ENCODE results near the gene LRRC34. TPM values are rescaled to one million over a fixed set of nuclear protein-coding genes. Genes with fewer than 3 reads are reported as not detected.

Gene LRRC34
- 0.76 and 3.1 TPM in 2 replicates for total RNA-seq

DNA sequence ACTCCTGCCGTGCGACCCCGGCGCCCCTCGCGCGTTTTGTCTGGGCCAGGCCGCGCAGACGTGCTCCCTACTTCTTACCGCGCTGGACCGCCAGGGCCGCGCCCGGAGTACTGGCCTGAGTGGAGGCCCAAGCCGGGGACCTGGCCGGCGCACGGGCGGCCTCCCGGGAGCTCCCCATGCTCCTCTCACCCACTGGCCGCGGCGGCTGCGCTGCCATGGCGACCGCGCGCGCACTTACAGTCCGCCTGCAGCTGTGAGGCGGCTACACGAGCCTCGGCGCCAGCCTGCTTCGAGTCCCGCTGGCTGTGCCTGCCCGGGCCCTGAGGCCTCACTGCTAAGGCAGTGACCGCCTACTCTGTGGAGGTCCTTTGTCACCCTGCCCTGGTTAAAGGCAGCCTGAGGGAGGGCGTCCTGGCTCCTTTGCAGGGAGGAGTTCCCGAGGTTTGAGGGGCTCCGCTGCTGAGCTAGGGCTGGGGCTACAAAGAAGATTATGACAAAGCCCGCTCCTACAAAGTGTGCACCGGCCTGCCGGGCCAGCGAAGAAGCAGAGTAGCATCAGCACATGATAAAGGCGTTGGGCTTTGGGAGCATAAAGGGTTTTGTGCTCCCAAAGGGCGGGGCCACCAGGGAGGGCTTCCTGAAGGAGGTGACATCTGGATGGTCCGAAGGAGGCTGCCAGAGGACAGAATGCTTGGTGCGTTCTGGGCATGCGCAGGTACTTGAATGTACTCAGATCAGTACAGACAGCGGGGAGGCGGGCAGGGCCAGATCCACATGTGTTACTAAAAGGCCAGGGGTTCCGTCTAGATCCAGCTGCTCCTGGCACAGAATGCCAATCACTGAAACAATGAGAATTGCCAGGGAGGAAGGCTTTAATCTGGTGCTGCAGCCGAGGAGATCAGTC lies at the start of gene LRRC34, which contains the start of gene LRRIQ4:
Gene LRRC34 (minus strand): TSS at position 573 of the 904 bp plus-strand sequence. CDS start 356 bp downstream, at position 217.
Gene LRRIQ4 (plus strand): TSS at position 539 of the 904 bp plus-strand sequence. CDS start 9,052 bp downstream, outside the sequence.
- DNase-seq (ENCODE audit: low read depth in 2 of 2), result peak; percentile 47 to 74

DNA sequence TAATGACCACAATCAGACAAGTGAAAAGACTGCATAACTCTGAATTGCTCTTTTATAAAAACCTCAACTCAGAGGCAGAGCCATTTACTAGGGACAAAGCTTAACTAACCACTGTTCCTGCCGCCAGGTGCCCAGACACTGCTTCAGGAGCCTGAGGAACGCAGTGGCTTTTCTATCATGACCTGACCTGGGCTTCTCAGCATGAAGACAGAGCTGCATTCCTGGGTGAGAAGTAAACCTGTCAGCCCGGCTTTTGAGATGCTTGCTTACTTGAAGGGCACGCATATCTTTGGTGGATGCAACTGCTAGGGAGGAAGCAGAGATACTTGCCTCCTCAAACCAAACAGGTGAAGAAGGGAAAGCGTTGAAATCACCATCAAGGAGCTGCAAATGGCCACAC lies 49.2 kb upstream of the LRRC34 start:
- DNase-seq (ENCODE audit: low read depth in 2 of 2), result no peak

GRCh38 chr3:169857811-169858210 lies 45.1 kb upstream of the LRRC34 start:
- DNase-seq (ENCODE audit: low read depth in 2 of 2), result no peak

GRCh38 chr3:169855514-169855913 lies 42.8 kb upstream of the LRRC34 start:
- DNase-seq (ENCODE audit: low read depth in 2 of 2), result no peak

DNA sequence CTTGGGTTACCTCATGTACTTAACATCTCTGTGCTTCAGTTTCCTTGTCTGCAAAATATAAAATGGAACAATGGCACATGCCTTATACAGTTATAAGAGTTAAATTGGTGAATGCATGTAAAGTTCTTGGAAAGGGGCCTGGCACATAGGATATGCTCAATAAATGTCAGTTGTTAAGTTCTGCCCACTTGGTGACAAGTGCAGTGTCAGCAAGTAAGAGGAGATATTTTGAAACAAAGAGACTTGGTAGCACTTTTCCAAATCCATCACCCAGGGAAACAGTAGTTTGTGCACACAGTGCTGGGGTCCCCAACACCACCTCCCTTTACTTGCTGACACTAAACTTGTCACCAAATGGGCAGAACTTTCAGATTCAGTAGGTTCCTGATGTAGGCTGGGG lies 37.9 kb upstream of the LRRC34 start:
- no peak for DNase-seq (ENCODE audit: low read depth in 2 of 2)

- DNase-seq (ENCODE audit: low read depth in 2 of 2), result no peak
These were observed 36.0 kb upstream of the LRRC34 start for GRCh38 chr3:169848741-169849140.

- DNase-seq (ENCODE audit: low read depth in 2 of 2), result no peak
These were observed 35.2 kb upstream of the LRRC34 start for GRCh38 chr3:169847896-169848295.

- no peak for DNase-seq (ENCODE audit: low read depth in 2 of 2)
These were observed 33.9 kb upstream of the LRRC34 start for GRCh38 chr3:169846458-169847193.

DNA sequence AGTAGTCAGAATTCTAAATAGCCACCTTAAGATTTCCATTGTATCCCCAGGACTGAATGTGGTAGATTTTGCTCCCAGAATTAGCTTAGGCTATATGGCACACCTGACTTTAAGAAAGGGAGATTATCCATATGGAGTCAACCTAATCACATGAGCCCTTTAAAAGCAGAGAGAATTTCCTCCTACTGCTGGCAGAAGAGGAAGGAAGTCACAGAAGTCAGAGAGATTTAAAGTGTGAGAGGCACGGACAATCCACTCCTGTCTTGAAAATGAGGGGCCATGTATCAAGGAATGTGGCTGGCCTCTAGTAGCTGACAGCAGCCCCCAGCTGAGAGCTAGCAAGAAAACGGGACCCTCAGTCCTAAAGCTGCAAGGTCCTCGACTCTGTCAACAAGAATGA lies 30.3 kb upstream of the LRRC34 start:
- no peak for DNase-seq (ENCODE audit: low read depth in 2 of 2)

DNA sequence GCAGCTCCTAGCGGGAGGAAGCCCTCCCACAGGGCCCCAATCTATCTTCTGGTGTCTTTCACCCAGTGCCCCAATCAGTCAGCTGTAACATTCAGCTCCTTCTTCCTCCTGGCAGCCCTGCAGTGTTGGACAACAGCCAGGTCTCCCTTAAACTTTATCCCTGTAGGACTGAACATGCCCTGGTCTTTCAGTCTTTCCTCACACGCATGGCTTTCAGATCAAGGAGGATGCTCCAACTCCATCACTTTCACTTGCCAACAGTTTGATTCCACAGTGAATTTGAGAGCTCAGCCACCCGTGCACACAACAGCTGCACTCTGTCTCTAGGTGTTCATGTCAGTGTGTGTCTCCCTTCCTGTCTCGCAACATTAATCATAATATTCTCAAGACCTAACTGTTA lies 28.5 kb upstream of the LRRC34 start:
- no peak for DNase-seq (ENCODE audit: low read depth in 2 of 2)

GRCh38 chr3:169838511-169839030 lies 25.9 kb upstream of the LRRC34 start:
- DNase-seq (ENCODE audit: low read depth in 2 of 2), result no peak

DNA sequence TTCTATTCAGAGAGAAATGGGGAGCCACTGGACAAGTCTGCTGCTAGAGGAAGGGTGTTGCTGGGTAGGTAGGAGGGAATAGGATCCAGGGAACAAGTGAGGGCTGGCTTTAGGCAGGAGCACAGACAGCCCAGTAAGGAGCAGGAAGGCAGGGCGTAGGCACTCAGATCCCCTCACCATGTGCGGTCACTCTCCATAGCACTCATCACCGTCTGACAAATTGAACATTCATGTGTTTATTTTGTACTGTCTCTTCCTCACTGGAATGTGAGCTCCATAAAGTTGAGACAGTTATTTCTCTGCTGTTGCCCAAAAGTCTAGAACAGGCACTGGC lies 24.2 kb upstream of the LRRC34 start:
- DNase-seq (ENCODE audit: low read depth in 2 of 2), result no peak

DNA sequence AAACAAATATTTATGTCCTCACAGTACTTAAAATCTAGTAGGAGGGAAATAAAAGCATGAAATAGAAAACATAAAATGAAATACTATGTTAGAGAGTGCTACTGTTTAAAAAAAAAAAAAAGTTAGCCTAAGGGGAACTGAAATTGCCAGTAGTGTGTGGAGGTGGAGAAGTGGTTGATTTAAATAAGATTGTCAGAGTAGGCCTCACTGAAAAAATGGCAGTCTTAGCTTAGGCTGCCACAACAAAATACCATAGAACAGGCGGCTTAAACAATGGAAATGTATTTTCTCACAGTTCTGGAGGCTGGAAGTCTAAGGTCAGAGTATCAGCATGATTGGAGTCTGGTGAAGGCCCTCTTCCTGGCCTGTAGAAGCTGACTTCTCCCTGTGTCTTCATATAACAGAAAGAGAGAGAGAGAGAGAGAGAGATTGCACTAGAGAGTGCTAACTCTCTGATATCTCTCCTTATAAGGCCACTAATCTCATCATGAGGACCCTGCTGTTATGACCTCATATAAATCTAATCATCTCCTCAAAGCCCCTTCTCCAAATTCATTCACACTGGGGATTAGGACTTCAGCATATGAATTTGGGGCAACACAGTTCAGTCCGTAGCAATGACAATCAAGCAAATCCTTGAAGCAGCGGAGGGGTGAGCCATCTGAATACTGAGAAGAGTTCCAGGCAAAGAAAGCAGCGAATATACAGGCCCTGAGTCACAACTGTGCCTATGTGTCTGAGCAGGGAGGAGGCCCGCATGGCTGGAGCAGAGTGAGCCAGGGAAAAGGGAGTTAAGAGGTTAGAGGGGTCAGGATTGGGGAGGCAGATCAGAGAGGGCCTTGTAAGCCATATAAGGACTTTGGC lies 23.6 kb upstream of the LRRC34 start:
- DNase-seq (ENCODE audit: low read depth in 2 of 2), result no peak

DNA sequence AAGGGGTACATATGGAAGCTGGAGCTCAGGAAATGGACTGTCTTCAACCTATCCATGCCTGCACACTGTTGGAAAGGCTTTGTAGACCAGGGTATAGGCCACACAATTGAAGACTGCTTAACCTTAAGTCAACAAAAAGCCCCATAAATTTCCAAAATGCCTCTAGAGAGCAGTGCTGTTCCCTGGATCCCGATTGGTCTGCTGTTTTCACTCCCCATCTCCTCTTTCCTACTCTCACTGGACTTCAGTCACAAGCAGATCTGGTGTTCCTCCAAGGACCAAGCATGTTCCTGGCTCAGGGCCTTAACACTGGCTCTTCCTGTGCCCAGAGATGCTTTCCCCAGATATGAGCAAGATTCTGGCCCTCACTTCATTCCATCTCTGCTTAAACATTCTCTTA lies 22.8 kb upstream of the LRRC34 start:
- no peak for DNase-seq (ENCODE audit: low read depth in 2 of 2)

DNA sequence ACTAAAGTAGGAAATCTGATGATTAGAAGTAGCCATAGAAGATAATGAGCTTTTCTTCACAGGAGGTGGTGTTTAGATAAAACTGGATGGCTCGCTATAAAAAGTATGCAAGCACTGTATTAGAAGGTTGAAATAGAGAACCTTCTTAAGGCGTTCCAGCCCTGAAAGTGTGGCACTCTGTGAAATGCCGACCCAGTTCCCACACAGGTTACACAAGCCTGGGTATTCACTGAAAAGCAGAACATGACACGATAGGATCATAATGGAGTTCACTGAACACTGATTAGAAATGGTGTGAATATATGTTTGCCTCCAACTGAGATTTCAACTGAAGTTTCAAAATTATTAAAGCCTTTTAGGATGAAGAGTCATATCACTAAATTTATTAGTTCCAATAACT lies 15.0 kb upstream of the LRRC34 start:
- no peak for DNase-seq (ENCODE audit: low read depth in 2 of 2)

GRCh38 chr3:169825316-169825715 lies 12.6 kb upstream of the LRRC34 start:
- no peak for DNase-seq (ENCODE audit: low read depth in 2 of 2)

GRCh38 chr3:169822983-169823382 lies 10.3 kb upstream of the LRRC34 start:
- DNase-seq (ENCODE audit: low read depth in 2 of 2), result no peak

DNA sequence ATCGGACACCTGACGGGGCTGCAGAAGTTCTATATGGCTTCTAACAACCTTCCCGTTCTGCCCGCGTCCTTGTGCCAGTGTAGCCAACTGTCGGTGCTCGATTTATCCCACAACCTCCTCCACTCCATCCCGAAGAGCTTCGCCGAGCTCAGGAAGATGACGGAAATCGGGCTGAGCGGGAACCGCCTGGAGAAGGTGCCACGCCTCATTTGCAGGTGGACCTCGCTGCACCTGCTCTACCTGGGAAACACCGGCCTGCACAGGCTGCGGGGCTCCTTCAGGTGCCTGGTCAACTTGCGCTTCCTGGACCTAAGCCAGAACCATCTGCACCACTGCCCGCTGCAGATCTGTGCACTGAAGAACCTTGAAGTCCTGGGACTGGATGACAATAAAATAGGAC lies 9.8 kb upstream of the LRRC34 start:
- DNase-seq (ENCODE audit: low read depth in 2 of 2), result no peak

DNA sequence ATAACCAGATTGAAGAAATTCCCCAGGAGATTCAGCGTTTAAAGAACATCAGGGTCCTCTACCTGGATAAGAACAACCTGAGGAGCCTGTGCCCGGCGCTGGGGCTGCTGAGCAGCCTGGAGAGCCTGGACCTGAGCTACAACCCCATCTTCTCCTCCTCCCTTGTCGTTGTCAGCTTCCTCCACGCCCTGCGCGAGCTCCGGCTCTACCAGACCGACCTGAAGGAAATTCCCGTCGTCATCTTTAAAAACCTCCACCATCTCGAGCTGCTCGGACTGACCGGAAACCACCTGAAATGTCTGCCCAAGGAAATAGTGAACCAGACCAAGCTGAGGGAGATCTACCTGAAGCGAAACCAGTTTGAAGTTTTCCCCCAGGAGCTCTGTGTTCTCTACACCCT lies 9.4 kb upstream of the LRRC34 start:
- no peak for DNase-seq (ENCODE audit: low read depth in 2 of 2)

GRCh38 chr3:169818316-169818715 lies 5.6 kb upstream of the LRRC34 start:
- DNase-seq (ENCODE audit: low read depth in 2 of 2), result no peak

- no peak for DNase-seq (ENCODE audit: low read depth in 2 of 2)
These were observed 3.0 kb upstream of the LRRC34 start for GRCh38 chr3:169815590-169816150.

Measured in dermis microvascular lymphatic vessel endothelial cell (primary cell).